8988T (cell line): Measurements from ENCODE around the gene CCR9.
A peak's percentile ranks its signal among the peaks of the same experiment; 100 is the strongest.
"Not testable (repeated sequence)": the region's sequence is repeated elsewhere in the genome, so short reads cannot be mapped to it uniquely, and the experiment has no call there.

Experiments
- DNase-seq: peaks from one replicate; pipeline ENCODE4 v3.0.0; 2011

The CCR9 gene, protein sequence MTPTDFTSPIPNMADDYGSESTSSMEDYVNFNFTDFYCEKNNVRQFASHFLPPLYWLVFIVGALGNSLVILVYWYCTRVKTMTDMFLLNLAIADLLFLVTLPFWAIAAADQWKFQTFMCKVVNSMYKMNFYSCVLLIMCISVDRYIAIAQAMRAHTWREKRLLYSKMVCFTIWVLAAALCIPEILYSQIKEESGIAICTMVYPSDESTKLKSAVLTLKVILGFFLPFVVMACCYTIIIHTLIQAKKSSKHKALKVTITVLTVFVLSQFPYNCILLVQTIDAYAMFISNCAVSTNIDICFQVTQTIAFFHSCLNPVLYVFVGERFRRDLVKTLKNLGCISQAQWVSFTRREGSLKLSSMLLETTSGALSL

DNA sequence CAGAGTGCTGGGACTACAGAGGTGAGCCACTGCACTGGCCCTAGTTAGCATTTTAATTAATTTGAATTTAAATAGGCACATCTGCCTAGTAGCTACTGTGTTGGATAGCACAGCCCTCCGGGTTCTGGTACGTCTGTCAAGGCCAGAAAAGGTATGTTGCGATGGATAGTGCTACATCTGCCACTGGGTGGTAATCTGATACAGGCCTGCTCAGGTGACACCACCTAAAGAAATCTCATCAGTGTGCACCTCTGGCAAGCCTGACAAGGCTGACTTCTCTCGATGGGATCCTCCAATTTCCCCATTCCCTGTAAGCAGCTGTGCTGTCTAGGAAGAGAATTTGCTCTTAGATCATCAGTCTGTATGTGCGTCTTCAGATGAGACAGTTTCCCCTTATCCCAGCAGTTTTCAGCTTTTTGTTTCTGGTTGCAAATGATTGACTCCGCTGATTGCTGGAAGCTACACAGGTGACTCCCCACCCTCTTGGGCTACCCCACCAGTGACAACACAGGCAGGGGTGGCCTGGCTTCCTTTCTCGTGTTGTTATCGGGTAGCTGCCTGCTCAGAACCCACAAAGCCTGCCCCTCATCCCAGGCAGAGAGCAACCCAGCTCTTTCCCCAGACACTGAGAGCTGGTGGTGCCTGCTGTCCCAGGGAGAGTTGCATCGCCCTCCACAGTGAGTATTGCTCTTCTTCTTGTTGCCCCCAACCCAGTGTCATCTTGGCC, at the start of gene CCR9:
CCR9 (plus strand) TSS at position 565 of the 727 bp plus-strand sequence. CDS start 8,391 bp downstream, outside the sequence.
- DNase-seq, result no peak

DNA sequence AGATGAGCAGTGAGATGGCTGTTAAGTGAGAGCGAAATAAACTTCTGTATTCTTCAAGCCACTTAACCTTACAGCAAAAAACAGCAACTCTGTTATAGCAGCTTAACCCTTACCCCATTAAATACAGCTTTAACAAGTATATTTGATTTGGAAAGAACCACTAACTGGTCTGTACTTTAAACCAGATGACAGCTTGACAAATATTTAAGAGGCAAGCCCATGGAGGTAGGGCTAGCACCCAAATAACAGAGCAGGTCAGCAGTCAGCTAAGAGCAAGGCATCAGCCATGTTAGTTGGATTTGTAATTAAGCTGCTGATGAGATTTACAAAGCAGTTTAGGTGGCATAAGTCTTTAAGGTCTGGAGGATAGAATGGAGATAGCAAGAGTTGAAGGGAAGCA, 47.9 kb upstream of the CCR9 start:
- DNase-seq, result no peak

DNA sequence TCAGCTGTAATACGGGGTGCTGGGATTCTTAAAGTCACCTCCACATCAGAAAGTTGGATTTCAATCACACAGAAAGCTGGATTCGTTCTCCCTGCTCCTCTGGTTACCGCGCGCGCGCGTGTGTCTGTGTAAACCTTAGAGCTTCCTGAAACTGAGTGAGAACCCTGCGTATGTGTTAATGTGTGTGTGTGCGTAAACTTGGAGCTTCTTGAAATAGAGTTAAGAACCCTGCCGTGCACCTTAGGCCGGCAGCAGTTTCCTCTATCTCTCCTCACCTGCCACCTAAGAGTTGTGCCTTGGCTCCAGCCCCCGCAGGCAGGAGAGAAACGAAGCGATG, 45.0 kb upstream of the CCR9 start:
- no peak for DNase-seq

DNA sequence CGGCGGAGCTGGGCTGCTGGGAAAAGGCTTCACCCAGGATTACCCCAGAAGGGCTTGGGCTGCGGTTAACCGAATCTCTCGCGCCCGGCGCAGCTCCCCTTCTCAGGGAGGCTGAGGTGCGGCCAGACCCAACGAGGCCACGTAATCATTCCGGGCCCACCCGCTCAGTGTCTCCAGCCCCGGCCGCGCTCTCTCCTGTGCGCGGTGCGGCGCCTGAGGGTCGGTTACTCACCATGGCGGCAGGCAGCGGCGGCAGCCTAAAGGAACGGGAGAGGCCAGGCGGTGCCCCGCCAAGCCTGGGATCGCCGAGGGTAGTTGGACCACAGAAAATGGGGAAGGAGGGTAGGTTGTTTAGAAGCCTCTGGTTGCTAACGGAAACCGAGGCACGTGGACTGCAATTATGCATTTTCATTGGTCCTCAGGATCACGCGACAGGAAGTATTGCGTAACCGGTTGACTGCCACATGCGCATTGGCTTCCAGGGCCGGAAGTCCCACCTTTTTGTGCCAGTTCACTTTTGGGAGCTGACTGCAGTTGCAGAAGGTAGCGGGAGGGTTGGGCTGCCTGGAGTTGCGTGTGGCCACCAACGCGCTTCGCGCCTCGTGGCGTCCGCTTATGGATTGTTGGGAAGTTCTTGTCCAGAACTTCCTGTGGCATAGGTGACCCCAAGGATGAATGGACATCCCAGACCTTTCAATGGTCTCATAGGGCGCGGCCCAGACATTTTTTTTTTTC, 44.4 kb upstream of the CCR9 start, which contains the start of gene LZTFL1:
LZTFL1 (minus strand) TSS at position 363 of the 735 bp plus-strand sequence; CDS start at position 235, 128 bp downstream.
- peak; percentile 63 for DNase-seq

DNA sequence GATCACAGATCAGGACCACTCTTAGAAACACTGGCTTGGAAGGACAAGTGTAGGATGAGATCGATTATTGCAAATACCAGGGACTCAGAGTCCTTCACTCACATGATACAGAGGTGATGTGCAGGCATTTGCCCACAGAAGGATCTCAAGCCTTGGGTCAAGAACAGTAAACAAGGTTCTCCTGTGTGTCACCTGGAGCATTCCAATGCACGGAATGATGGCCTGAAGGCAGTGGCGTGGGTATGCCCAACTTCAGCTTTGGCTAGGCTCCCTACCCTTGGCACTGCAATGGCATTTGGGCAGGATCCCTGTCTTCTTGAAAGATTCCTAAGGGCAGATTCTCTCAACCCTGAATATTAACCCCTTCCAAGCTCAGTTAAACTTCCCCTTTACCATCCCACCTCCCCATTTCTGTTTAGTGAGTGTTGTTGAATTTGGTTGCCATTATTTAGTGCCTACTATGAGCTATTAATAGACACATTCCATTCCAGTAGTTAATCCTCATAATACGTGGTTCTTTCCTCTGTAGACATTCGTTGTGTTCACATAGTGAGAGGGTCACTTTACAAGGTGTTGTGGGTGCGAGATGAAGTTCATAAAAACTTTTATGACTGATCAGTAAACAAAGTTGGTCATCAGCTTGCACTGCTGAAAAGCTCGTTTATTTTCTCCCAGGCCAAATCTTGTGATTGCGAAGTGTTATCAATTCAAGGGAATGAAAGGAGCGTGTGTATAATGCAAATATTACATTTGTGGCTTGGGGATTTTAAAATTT, 43.3 kb upstream of the CCR9 start:
- no peak for DNase-seq

DNA sequence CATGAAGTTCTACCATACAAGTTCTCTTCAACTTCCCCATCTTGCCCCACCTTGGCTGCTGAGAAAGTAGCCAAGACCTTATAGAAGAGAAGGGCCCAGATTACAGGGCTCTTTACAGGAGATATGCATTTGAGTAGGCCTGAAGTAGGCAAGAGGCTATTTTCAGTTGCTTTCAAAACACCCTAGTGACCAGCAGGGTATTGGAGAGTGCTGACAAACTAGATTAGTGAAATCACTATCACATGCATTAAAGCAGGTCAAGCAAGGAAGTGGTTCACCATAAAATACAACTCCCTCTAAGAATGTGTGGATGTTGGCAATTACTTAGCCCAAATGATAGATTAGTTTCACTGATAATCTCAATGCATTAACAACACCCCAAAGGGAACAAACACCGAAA, 41.7 kb upstream of the CCR9 start:
- no peak for DNase-seq

DNA sequence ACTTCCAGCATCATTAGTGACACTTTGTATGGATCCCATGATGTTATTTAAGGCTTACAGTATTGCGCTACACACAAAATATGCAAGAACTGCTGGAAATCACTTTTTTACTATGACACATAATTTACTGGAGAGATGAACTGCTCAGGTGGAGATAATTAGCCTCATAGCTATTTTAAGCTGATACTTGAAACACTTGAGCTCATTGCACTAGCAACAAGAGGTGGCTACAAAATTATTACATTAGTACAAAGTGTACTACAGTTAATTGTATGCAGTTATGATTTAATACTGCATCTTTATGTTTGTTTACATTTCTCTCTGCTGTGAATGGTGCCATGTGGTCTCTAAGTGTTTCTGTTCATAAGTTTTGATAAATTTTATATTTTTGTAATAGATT, 38.0 kb upstream of the CCR9 start:
- DNase-seq, result no peak

DNA sequence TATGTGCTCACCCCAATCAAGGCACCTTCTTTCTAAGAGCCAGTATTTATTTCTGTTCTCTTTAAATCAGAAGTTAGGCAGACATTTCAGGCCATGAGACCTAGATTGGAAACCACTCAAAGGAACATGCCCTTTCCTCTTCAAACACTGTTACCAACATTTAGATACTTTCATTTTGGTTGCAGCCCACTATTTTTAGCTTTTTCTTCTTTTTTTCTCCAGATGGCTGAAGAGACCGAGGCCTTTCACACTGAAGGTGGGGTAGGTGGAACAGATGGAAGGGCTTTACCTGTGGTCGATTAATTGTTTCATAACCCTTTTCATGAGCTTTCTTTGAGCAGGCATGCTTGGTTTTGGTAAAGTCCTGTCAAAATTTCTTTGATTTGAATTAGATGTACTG, 33.5 kb upstream of the CCR9 start:
- DNase-seq, result no peak

DNA sequence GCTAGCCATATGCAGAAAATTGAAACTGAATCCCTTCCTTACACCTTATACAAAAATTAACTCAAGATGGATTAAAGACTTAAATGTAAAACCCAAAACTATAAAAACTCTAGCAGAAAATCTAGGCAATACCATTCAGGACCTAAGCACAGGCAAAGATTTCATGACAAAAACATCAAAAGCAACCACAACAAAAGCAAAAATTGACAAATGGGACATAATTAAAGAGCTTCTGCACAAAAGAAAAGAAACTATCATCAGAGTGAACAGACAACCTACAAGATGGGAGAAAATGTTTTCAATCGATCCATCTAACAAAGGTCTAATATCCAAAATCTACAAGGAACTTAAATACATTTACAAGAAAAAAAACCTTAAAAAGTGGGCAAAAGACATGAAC, 30.0 kb upstream of the CCR9 start:
- not testable (repeated sequence) for DNase-seq

DNA sequence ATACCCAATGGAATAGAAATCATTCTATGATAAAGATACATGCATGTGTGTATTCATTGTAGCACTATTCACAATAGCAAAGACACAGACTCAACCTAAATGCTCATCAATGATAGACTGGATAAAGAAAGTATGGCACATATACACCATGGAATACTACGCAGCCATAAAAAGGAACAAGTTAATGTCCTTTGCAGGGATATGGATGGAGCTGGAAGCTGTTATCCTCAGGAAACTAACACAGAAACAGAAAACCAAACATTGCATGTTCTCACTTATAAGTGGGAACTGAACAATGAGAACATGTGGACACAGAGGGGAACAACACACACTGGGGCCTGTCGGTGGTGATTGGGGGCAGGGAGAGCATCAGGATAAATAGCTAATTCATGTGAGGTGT, 29.3 kb upstream of the CCR9 start:
- DNase-seq, result not testable (repeated sequence)

DNA sequence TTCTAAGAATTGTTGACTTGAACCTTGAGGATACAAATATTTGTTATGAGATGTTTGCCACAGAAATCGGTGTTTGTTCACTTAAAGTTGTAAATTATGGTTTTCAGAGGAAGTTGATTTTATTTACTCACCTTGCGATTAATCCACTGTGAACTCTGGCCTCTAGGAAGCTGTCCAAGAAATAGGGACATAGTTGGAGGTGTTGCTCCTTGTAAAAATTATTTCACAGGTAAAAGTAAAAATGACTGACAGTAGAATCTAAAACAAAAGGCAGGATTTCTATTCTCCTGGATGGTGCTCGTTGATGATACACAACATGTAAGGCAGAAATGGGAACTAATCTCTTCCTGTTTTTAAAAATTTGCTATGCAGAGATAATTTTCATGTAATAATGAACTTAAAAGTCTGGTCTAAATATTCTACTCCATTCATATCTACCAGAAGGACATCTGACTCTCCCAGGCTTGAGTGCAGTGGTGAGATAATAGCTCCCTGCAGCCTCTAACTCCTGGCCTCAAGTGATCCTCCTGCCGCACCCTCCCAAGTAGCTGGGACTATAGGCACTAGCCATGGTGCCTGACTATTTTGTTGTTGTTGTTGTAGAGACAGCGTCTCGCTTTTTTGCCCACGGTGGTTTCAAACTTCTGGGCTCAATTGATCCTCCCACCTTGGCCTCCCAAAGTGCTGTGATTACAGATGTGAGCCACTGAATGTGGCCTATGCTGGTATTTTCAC, 27.4 kb upstream of the CCR9 start:
- no peak for DNase-seq

DNA sequence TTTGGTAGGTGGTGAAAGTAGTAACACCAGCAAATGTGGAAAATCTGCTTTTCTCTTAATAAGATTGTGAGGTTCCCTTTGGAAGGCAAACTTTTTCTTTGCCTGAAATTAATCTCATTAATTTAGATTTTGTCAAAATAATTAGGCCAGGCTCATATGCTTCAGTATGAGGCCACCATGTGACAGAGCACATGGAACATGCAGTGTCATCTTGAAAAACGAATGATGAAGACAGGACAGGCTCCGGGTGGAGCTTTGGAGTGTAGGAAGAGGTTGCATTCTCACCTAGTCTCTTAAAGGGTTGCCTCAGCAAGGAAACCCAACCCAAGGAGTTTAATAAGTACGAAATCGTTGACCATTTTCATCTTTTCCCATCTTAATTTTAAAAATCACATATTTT, 25.9 kb upstream of the CCR9 start:
- DNase-seq, result no peak

DNA sequence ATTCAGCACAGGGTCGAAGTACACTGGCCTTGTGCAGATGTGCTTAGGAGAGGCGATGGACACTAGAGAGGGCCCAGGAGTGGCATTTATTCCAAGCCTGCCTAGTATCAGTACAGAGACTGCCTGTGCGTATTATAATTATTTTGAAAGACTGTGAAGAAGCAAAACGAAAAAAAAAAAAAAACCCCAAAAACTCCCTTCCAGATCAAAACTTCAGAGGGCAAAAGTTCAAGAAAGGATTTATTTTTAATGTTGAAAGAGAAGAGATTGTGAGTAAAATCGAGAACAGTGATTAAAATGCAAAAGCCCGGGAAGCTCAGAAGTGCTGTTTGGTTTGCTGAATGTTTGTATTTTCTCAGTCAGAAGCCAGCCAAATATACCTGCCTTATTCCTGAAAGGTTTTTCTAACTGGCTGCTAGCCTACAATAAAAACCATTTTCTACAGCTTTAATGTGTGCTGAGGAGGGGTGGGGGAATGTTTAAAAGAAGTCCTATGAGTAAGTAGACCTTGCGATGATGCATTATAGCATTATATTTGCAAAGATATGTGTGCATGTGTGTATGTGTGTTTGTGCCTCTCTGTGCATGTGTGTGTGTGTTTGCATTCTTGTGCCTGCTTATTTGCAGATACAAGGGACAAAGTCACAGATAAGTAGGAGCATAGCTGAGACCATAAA, 25.2 kb upstream of the CCR9 start:
- no peak for DNase-seq

DNA sequence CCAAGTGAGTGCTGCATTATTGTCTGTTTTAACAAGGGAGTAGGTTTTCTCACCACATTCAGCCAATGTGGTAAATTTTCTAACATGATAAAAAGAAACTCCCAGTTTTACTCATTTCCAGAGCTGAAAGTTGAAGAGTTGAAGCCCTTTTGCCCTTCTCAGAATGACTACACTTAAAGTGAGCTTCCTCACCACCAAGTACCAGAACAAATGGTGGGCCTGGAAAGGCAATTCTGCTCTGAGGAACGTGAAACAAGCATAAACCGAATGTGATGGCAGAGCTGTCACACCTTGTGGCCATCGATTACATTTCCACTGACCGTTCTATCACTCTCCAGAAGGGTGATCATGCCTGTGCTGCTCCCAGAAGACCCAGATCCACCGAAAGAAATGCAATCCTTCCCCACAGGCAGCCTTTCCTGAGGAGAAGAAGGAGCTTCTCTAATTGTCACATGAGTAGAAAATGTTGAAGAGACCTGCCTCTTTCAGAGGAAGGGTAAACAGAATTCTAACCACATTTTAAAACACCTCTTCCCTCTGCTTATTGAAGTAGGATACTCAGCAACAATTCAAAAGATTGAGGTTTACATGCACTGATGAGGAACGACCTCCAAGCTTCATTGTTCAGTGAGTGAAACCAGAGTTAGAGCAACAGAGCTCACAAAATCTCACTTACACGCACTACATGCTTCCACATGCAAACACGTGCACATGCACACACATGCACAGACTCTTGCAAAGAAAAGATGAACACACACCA, 21.4 kb upstream of the CCR9 start:
- no peak for DNase-seq

DNA sequence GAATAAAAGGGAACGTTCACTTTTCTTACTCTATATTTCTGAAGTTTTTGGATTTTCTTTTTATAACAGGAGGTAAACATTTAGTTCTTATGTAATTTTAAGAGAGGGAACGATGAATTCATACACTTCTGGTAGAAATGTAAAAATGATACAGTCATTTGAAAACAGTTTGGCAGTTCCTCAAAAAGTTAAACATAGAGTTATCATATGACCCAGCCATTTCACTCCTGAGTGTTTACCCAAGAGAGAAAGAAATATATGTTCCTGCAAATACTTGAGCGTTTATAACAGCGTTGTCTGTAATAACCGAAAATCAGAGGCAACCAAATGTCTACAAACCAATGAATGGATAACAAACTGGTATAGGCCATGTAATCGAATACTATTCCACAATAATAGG, 20.8 kb upstream of the CCR9 start:
- no peak for DNase-seq

DNA sequence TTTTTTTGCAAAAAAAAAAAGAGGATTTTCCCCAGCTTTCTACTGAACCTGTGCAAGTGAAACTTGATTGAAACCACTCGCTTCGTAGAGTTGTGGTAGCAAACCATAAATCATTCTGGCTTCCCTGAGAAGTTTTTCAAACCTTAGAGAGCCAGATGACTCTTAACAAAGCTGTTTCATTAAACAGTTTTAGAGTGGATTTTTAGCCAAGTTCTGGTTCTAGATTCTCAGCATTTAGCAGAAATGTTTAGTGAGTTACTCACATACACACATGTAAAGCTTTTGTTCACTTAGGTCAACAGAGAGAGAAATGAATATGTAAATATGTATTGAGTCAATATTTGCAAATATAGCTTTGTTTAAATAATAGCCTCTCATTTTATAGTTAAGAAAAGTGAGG, 18.1 kb upstream of the CCR9 start:
- DNase-seq, result no peak

DNA sequence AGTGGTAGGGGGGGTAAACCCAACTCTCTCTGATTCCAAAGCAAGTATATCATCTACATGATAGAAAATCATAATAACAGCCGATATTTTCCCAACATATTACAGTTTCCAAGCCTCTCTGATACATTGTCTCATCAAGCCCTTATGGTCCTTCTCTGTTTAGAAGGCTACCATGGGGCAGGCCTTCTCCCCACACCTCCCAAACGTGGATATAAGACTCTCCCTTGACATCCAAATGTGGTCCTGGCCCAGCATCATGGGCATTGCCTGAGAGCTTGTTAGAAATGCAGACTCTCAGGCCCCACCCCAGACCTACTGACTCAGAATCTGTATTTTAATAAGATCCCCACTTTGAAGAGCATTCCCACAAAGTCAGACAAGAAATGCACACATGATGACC, 17.7 kb upstream of the CCR9 start:
- no peak for DNase-seq

DNA sequence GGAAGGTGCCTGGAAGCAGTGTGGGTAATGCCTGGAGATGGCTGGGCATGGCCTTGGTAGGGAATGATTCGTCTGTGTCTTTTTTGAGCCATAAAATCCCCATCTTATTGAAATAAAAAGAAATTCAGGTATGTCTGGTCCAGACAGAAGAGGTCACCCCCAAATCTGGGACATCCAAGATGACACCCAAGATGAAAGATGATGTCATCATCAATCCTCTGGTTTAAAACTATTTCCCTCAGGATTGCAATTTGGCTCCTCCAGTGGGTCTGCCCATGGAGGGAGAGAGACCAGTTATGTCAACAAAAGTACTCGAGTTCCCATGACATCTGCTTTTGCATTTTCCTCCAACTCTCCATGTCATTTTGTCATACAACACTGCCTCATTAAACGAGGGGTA, 16.7 kb upstream of the CCR9 start:
- no peak for DNase-seq

DNA sequence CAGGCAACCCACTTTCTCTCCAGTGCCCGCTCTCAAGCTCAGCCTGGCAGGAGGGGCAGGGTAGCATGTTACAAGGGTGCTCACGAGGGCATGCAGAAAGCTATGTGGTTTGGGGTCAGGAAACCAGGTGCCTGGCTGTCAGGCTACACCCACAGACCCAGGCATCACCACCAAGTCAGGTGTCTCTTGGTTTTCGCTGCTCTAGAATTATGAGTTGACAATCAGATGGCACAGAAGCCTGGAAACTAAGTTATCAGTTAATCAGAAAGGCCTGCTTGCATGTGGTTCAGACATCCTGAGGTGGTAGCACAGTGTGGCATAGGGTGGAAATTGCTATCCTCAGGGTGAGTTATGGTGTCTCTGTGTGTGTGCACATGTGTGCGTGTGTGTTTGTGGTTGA, 16.2 kb upstream of the CCR9 start:
- no peak for DNase-seq

DNA sequence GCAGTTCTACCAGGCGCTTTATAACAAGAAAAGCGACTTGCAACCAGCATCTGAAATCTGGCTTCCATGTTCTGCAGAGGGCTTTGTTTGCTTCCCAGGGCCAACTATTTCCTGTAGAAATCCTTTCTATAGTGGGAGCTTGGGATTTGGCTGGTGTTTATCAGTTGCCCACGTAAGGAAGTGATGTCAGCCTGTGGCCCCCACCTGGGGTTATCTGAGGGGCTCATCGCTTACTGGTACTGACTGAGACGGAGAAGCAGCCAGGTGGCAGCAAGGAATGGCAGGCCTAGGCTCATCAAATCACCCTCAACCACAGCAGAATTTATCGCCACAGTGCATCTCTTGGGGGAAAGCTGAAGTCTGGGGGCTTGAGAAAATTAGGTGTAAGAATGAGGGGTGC, 14.6 kb upstream of the CCR9 start:
- no peak for DNase-seq

DNA sequence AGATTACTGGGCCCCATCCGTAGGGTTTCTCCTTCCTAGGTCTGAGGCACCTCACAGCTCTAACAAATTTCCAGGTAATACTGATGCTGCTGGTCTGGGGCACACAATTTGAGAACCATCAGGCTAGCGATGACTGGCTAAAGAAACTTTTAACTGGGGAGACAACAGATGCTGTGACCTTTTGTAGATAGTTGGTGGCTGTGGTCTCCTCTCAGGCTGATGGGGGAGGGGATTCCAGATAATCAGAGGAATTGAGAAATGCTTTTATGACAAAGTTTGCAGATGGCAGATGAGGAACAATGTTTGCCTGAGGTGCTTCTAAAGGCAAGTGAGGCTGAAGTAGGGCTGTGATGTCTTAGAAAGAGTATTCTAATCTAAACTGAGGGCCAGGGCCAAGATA, 13.8 kb upstream of the CCR9 start:
- DNase-seq, result no peak
